Measurements from ENCODE around the gene CSMD2.

GRCh38 chr1:33547576-33547975 lies 617.5 kb downstream of the CSMD2 start:
- TF ChIP-seq MAX (IDR thresholded peaks at IDR 0.05) = no peak
- no peak for TF ChIP-seq SRF (IDR thresholded peaks at IDR 0.05; ENCODE audit: low read depth, low read length)
- TF ChIP-seq CTCF (IDR thresholded peaks at IDR 0.05; ENCODE audit: control extremely low read depth in 1 of 3, insufficient read depth in 1 of 3, low read depth in 1 of 3, low read length in 3 of 3) = no peak
- TF ChIP-seq BRCA1 (IDR thresholded peaks at IDR 0.05; ENCODE audit: low read depth, low read length) = no peak
- TF ChIP-seq EZH2 (IDR thresholded peaks at IDR 0.05; ENCODE audit: low read depth, low read length, severe bottlenecking) = no peak
- no peak for TF ChIP-seq POLR2A (IDR thresholded peaks at IDR 0.05; ENCODE audit: control extremely low read depth in 1 of 2, low read depth in 2 of 2, low read length in 2 of 2)
- TF ChIP-seq GABPA (IDR thresholded peaks at IDR 0.05; ENCODE audit: borderline replicate concordance, insufficient read depth, low read length) = no peak
